ENCODE results near the gene ZNF280C. TPM values are rescaled to one million over a fixed set of nuclear protein-coding genes. Genes with fewer than 3 reads are reported as not detected.

The ZNF280C gene
- total and polyA plus RNA-seq, 2 of the 13 experiments (the other 11 are each of a cell fraction or from before 2014, with no cell fraction given) = 3.0 to 3.3 TPM

GRCh38 chrX:130262231-130262630 is 6.5 kb downstream of the ZNF280C start:
- CTCF ChIA-PET (ENCODE audit: low intra/inter-chr PET ratio, low total read pairs) = no interaction called here
- Histone ChIP-seq H3K79me2 (ENCODE audit: insufficient read depth, low read length) (peaks cover 1% of the 10 kb centered on the region), H3K4me2 (ENCODE audit: low read depth, low read length) (no peak overlapping the region), H3K27me3 (ENCODE audit: control insufficient read depth in 1 of 2, insufficient read depth in 2 of 2, low read length in 2 of 2) (no peaks in the 10 kb centered on the region), H3K36me3 (replicated peaks in 1 of 2; ENCODE audit: control insufficient read depth in 1 of 2, insufficient read depth in 2 of 2, low read length in 2 of 2) (no peaks in the 10 kb centered on the region), H3K27ac (ENCODE audit: extremely low read length, insufficient read depth, low read length) (no peak overlapping the region), H3K4me1 (ENCODE audit: insufficient read depth, low read length) (0 out of 2 replicates have a peak, but pooled peaks cover 11% of the 10 kb centered on the region), H2AFZ (ENCODE audit: low read length) (no peak overlapping the region), H4K20me1 (ENCODE audit: insufficient read depth, low read length) (no peaks in the 10 kb centered on the region), H3K9me3 (ENCODE audit: low read length) (no peaks in the 10 kb centered on the region), H3K9ac (ENCODE audit: insufficient read depth, low read depth, low read length) (no peak overlapping the region), H3K4me3 (replicated peaks in 1 of 3; ENCODE audit: insufficient read depth in 1 of 3, low read depth in 2 of 3, low read length in 3 of 3) (no peak overlapping the region)
- BruUV-seq (replicated peaks) = no TSS peak
- ATAC-seq (no peak), DNase-seq (ENCODE audit: low spot score) (no peak), FAIRE-seq (no peak)
- in situ Hi-C loops (cut with HindIII; ENCODE audit: extremely low pct_ligation_motif_present, low pct_unique_long_range_greater_than_20kb) (no loop called here), intact Hi-C loops (cut with micrococcal nuclease; ENCODE audit: unreplicated experiment) (no loop called here)
- 96% methylated on average over 3 of the region's 3 CpGs for WGBS (ENCODE audit: low lambda C conversion rate)
- POLR2A ChIA-PET = no interaction called here
- no peak for TF ChIP-seq FOXO1 (CRISPR knock-in tag; IDR thresholded peaks at IDR 0.05)
- no peak for TF ChIP-seq HNRNPK (IDR thresholded peaks at IDR 0.05; ENCODE audit: low read depth, low read length, poor library complexity, severe bottlenecking)
- TF ChIP-seq SP5 (CRISPR knock-in tag; IDR thresholded peaks at IDR 0.05; ENCODE audit: borderline replicate concordance, low read depth) = no peak
- TF ChIP-seq GLMP (CRISPR knock-in tag; IDR thresholded peaks at IDR 0.05; ENCODE audit: borderline replicate concordance) = no peak
- no peak for TF ChIP-seq ZNF772 (CRISPR knock-in tag; IDR thresholded peaks at IDR 0.05)
- TF ChIP-seq DDIT3 (CRISPR knock-in tag; IDR thresholded peaks at IDR 0.05) = no peak
- no peak for TF ChIP-seq RFXAP (CRISPR knock-in tag; IDR thresholded peaks at IDR 0.05; ENCODE audit: borderline replicate concordance)

- POLR2A ChIA-PET = no interaction called here
- FAIRE-seq (no peak), ATAC-seq (no peak), DNase-seq (ENCODE audit: low spot score) (no peak)
- in situ Hi-C loops (cut with HindIII; ENCODE audit: extremely low pct_ligation_motif_present, low pct_unique_long_range_greater_than_20kb) (no loop called here), intact Hi-C loops (cut with micrococcal nuclease; ENCODE audit: unreplicated experiment) (no loop called here)
- no peak overlapping the region for H3K9ac ChIP-seq (ENCODE audit: insufficient read depth, low read depth, low read length)
- TF ChIP-seq ZNF839 (CRISPR knock-in tag; IDR thresholded peaks at IDR 0.05; ENCODE audit: borderline replicate concordance) (no peak), ZBTB34 (CRISPR knock-in tag; IDR thresholded peaks at IDR 0.05) (no peak), ARNT2 (CRISPR knock-in tag; IDR thresholded peaks at IDR 0.05; ENCODE audit: low read depth) (no peak), ZBTB42 (CRISPR knock-in tag; IDR thresholded peaks at IDR 0.05) (no peak), ZNF292 (CRISPR knock-in tag; IDR thresholded peaks at IDR 0.05; ENCODE audit: borderline replicate concordance, low read depth) (no peak), HMGA1 (CRISPR knock-in tag; conservative IDR thresholded peaks at IDR 0.05) (no peak)
- CTCF ChIA-PET (ENCODE audit: low intra/inter-chr PET ratio, low total read pairs) = no interaction called here
- 97% methylated on average over 4 of the region's 4 CpGs for WGBS (ENCODE audit: low lambda C conversion rate)
- no TSS peak for BruUV-seq (replicated peaks)
- no peaks in the 10 kb centered on the region for H3K9me3 ChIP-seq (ENCODE audit: low read length)
- no peak overlapping the region for H3K27ac ChIP-seq (ENCODE audit: extremely low read length, insufficient read depth, low read length)
- H3K79me2 ChIP-seq (ENCODE audit: insufficient read depth, low read length) = no peaks in the 10 kb centered on the region
- 0 out of 2 replicates have a peak, but pooled peaks cover 4% of the 10 kb centered on the region for H3K4me1 ChIP-seq (ENCODE audit: insufficient read depth, low read length)
- H3K36me3 ChIP-seq (replicated peaks in 1 of 2; ENCODE audit: control insufficient read depth in 1 of 2, insufficient read depth in 2 of 2, low read length in 2 of 2) = no peaks in the 10 kb centered on the region
- H3K4me2 ChIP-seq (ENCODE audit: low read depth, low read length) = no peak overlapping the region
- no peak overlapping the region for H3K4me3 ChIP-seq (replicated peaks in 1 of 3; ENCODE audit: insufficient read depth in 1 of 3, low read depth in 2 of 3, low read length in 3 of 3)
- no peaks in the 10 kb centered on the region for H4K20me1 ChIP-seq (ENCODE audit: insufficient read depth, low read length)
- no peaks in the 10 kb centered on the region for H3K27me3 ChIP-seq (ENCODE audit: control insufficient read depth in 1 of 2, insufficient read depth in 2 of 2, low read length in 2 of 2)
- no peak overlapping the region for H2AFZ ChIP-seq (ENCODE audit: low read length)
Measured at GRCh38 chrX:130261296-130261893, 7.3 kb downstream of the ZNF280C start.
